ACHN (cell line): Measurements from ENCODE around the gene BARHL1.

Source experiments
- DNase-seq: peaks from one replicate; pipeline ENCODE4 v3.0.0-alpha.2; 2015
- in situ Hi-C: cut with HindIII; loops from 2 replicates; pipeline ENCODE4 v1.10.0; 2017; ENCODE audit warnings: low sequenced_read_pairs, low pct_ligation_motif_present, low pct_unique_long_range_greater_than_20kb

The BARHL1 gene

GRCh38 chr9:132582276-132582785 lies at the start of gene BARHL1:
BARHL1 (plus strand) TSS chr9:132582606; CDS start chr9:132582798, 192 bp downstream.
- in situ Hi-C loops: no loop called here
- DNase-seq: no peak

GRCh38 chr9:132534832-132535231 lies 47.6 kb upstream of the BARHL1 start:
- no peak for DNase-seq
- in situ Hi-C loops: no loop called here

GRCh38 chr9:132536124-132536523 lies 46.3 kb upstream of the BARHL1 start:
- no peak for DNase-seq
- in situ Hi-C loops: no loop called here

- DNase-seq: no peak
- in situ Hi-C loops: no loop called here
Measured at GRCh38 chr9:132537352-132537751, 45.1 kb upstream of the BARHL1 start.

GRCh38 chr9:132538071-132538470 lies 44.3 kb upstream of the BARHL1 start:
- peak; percentile 75 for DNase-seq
- in situ Hi-C loops: no loop called here

- no peak for DNase-seq
Measured at GRCh38 chr9:132539096-132539495, 43.3 kb upstream of the BARHL1 start.

GRCh38 chr9:132541051-132541450 lies 41.4 kb upstream of the BARHL1 start:
- DNase-seq: no peak
- in situ Hi-C loops: no loop called here

More at GRCh38 chr9:132539096-132539495, 43.3 kb upstream of the BARHL1 start:
- in situ Hi-C loops: no loop called here

GRCh38 chr9:132541870-132542830 lies 40.3 kb upstream of the BARHL1 start:
- in situ Hi-C loops: no loop called here

GRCh38 chr9:132543251-132543650 lies 39.2 kb upstream of the BARHL1 start:
- no peak for DNase-seq
- in situ Hi-C loops: no loop called here

More at GRCh38 chr9:132541870-132542830, 40.3 kb upstream of the BARHL1 start:
- no peak for DNase-seq

GRCh38 chr9:132543960-132544359 lies 38.4 kb upstream of the BARHL1 start:
- in situ Hi-C loops: no loop called here
- DNase-seq: no peak

- DNase-seq: no peak
- in situ Hi-C loops: no loop called here
Measured at GRCh38 chr9:132545578-132545977, 36.8 kb upstream of the BARHL1 start.

- DNase-seq: peak; percentile 33
- in situ Hi-C loops: no loop called here
Measured at GRCh38 chr9:132546148-132547051, 36.0 kb upstream of the BARHL1 start.

- no peak for DNase-seq
- in situ Hi-C loops: no loop called here
Measured at GRCh38 chr9:132547052-132547431, 35.4 kb upstream of the BARHL1 start.

- DNase-seq: no peak
- in situ Hi-C loops: no loop called here
Measured at GRCh38 chr9:132547436-132547835, 35.0 kb upstream of the BARHL1 start.

GRCh38 chr9:132547976-132548730 lies 34.3 kb upstream of the BARHL1 start:
- in situ Hi-C loops: no loop called here
- DNase-seq: no peak

GRCh38 chr9:132548751-132549640 lies 33.4 kb upstream of the BARHL1 start:
- no peak for DNase-seq
- in situ Hi-C loops: no loop called here

- no peak for DNase-seq
- in situ Hi-C loops: no loop called here
Measured at GRCh38 chr9:132551556-132551955, 30.9 kb upstream of the BARHL1 start.
